OCI-LY3 (cell line): ENCODE data around the gene NEK9.
A peak's percentile ranks its signal among the peaks of the same experiment; 100 is the strongest.

ENCODE experiments used
- EZH2phosphoT487 ChIP-seq: fragments of 200-600 bp; shearing (Covaris generic); IDR thresholded peaks from 2 replicates; pipeline ENCODE4 v1.6.1; 2018; ENCODE audit warnings: antibody characterized with exemption, mixed run types, low read depth
- TF ChIP-seq, protein P1 (sequence below): fragments of 200-600, 300-600 bp; sonication (generic); IDR thresholded peaks from 2 replicates; pipeline ENCODE4 v1.5.1; 2014; ENCODE audit warnings: antibody characterized with exemption, low read length, low read depth

DNA sequence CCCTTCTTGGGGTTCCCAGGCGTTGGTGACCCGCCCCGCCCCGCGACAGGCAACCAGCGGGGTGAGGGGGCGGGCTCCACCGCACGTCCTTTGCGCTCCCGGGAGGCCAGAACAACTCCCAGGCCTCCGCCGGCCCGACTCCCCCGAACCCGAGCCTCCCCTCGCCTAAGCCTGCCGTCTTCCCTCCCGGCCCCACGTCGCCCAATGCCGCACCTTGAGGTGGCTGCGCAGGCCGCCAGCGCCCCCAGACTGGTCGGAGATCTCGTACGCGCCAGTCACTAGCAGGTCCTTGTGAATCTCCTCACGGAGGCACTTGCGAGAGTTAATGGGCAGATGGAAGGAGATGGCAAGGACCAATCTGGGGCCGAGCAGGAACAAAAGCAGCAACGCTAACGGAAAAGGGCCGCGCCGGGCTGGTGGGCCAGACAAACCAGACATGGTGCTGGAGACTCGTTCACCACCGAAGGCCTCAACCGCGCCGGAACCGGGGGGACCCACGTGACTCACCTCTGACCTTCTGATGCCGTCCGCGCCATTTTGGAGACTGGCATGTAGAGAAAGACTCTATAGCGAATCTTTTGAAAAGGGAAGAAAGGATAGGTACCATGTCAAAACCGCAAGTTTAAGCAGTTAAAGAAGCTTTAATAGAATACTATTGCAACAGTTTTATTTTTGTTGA lies 49.4 kb upstream of the NEK9 start, which contains the start of gene TMED10:
- TF ChIP-seq EZH2phosphoT487 = no peak
- TF ChIP-seq, protein P1, sequence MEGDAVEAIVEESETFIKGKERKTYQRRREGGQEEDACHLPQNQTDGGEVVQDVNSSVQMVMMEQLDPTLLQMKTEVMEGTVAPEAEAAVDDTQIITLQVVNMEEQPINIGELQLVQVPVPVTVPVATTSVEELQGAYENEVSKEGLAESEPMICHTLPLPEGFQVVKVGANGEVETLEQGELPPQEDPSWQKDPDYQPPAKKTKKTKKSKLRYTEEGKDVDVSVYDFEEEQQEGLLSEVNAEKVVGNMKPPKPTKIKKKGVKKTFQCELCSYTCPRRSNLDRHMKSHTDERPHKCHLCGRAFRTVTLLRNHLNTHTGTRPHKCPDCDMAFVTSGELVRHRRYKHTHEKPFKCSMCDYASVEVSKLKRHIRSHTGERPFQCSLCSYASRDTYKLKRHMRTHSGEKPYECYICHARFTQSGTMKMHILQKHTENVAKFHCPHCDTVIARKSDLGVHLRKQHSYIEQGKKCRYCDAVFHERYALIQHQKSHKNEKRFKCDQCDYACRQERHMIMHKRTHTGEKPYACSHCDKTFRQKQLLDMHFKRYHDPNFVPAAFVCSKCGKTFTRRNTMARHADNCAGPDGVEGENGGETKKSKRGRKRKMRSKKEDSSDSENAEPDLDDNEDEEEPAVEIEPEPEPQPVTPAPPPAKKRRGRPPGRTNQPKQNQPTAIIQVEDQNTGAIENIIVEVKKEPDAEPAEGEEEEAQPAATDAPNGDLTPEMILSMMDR = 0 out of 2 replicates have a peak, but pooled peaks have one; percentile 13
